GM13977 (cell line): ENCODE measurements around the gene SKI.

ENCODE experiments used
- DNase-seq: peaks from one replicate; pipeline ENCODE4 v3.0.0; 2012; ENCODE audit warnings: low spot score
- in situ Hi-C: fragments of 300-500 bp; cut with MboI; formaldehyde crosslinking; loops from one replicate; pipeline ENCODE4 v1.12.0; 2022; ENCODE audit warnings: low sequenced_read_pairs, low pct_unique_long_range_greater_than_20kb, mixed read lengths, inconsistent platforms; ENCODE audit not compliant: unreplicated experiment
- TF ChIP-seq, protein P1 (sequence below): IDR thresholded peaks from 2 replicates; pipeline ENCODE4 v1.5.1; 2012; ENCODE audit warnings: mild to moderate bottlenecking, control low read depth; ENCODE audit not compliant: insufficient read depth; ENCODE audit errors: extremely low read depth, missing control alignments

Gene SKI

DNA sequence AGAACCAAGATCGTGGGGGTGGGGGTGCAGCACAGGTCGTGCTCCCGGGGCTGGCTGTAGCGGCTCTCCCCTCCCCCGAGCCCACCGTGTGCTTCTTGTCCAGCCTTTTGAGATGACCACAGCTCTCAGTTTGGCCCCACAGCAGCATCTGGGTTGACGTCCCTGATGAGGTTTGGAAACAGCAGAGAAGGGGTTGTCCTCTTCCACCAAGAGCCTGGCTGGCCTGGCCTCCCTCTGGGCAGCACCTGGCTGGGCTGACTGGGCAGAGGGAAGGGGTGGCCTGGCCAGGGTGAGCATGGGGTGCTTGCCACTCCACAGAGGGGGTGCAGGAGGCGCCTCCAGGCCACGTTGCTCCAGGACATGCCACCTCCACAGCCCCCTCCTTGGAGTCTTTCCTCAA lies 61.5 kb downstream of the SKI start:
- in situ Hi-C loops, result no loop called here
- TF ChIP-seq, protein P1, sequence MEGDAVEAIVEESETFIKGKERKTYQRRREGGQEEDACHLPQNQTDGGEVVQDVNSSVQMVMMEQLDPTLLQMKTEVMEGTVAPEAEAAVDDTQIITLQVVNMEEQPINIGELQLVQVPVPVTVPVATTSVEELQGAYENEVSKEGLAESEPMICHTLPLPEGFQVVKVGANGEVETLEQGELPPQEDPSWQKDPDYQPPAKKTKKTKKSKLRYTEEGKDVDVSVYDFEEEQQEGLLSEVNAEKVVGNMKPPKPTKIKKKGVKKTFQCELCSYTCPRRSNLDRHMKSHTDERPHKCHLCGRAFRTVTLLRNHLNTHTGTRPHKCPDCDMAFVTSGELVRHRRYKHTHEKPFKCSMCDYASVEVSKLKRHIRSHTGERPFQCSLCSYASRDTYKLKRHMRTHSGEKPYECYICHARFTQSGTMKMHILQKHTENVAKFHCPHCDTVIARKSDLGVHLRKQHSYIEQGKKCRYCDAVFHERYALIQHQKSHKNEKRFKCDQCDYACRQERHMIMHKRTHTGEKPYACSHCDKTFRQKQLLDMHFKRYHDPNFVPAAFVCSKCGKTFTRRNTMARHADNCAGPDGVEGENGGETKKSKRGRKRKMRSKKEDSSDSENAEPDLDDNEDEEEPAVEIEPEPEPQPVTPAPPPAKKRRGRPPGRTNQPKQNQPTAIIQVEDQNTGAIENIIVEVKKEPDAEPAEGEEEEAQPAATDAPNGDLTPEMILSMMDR, result no peak
- DNase-seq, result no peak

DNA sequence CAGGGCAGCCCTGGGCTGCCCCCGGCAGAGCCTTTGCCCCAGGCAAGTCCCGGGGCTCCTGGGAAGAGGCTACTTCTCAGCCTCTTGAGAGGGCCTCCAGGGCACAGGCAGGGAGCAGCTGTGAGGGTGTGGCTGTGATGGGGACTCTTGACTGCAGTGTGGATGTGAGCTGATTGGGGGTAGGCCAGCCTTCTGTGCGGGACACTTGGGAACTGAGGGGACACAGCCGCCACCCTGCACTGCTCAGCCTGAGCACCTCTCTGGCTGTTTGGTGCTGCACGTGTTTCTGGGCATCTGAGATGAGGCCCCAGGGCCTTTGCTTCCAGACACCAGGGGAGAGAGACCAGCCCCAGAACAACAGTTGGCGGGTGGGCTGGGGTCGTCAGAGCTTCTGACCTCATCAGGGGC lies 62.1 kb downstream of the SKI start:
- in situ Hi-C loops, result no loop called here
- TF ChIP-seq, protein P1, result no peak
- no peak for DNase-seq

- peak; percentile 70 for DNase-seq
- TF ChIP-seq, protein P1, result no peak
- in situ Hi-C loops, result no loop called here
These were observed 62.7 kb downstream of the SKI start for GRCh38 chr1:2290595-2291510.

GRCh38 chr1:2291577-2291976 lies 63.5 kb downstream of the SKI start:
- no peak for DNase-seq
- TF ChIP-seq, protein P1, result no peak
- in situ Hi-C loops, result no loop called here

- TF ChIP-seq, protein P1, result no peak
- in situ Hi-C loops, result no loop called here
- DNase-seq, result no peak
These were observed 64.8 kb downstream of the SKI start for GRCh38 chr1:2292725-2293450.

DNA sequence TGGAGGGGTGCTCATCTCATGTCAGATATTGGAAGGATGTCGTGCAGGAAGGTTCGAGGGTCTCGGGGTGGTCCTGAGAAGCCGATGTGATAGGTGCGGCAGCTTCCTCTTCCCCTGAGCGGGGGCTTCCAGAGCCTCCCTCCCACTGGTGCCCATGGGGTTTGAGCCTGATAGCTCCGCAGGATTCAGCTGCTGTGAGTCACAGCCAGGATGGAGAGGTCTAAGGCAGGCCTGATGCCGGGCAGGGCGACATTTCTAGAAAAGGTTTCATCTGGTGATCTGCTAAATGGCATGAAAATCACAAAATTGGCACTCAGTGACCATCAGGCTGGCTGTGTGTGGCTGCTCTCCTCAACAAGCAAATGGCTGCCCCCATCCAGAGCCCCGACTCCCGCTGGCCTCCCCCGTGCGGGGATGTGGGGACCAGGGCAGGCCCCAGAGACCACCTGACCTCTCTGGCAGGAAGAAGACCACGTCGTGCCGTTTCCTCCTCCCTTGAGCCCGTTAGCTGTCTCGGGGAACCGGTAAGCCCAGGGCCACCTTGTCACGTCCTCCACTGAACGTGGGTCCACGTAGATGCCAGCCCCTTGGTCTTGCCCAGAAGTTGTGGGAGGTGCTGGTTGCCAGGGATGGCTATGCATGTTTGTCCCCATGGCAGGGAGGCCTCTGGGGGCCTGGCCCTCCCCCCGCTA lies 66.1 kb downstream of the SKI start:
- TF ChIP-seq, protein P1, result no peak
- no peak for DNase-seq
- in situ Hi-C loops, result no loop called here
